GM06990 (cell line): ENCODE data around the gene TUBD1.
"Not testable (repeated sequence)": the region's sequence is repeated elsewhere in the genome, so short reads cannot be mapped to it uniquely, and the experiment has no call there.

Experiments used
- DNase-seq: peaks from one replicate; pipeline ENCODE4 v3.0.0-alpha.2; 2011; ENCODE audit not compliant: insufficient read length; ENCODE audit errors: extremely low read depth
- H3K27me3 ChIP-seq: replicated peaks from 2 replicates; pipeline ENCODE4 v1.6.0; 2011; ENCODE audit warnings: low read length; ENCODE audit not compliant: control insufficient read depth, insufficient read depth
- H3K36me3 ChIP-seq: 2 replicates; pipeline ENCODE4 v1.5.1; 2011; ENCODE audit warnings: low read length; ENCODE audit not compliant: control insufficient read depth, insufficient read depth
- H3K4me3 ChIP-seq: replicated peaks from 2 replicates; pipeline ENCODE4 v1.5.1; 2011; ENCODE audit warnings: low read depth, mild to moderate bottlenecking, control low read depth, low read length
- CTCF ChIP-seq: IDR thresholded peaks from 2 replicates; pipeline ENCODE4 v1.5.1; 2011; ENCODE audit warnings: low read length, control low read depth, mild to moderate bottlenecking, inconsistent platforms; ENCODE audit not compliant: insufficient read depth, poor library complexity, severe bottlenecking

Gene TUBD1

GRCh38 chr17:59878624-59879023 lies 14.1 kb downstream of the TUBD1 start:
- Histone ChIP-seq H3K27me3 (no peaks in the 10 kb centered on the region), H3K36me3 (peaks cover 2% of the 10 kb centered on the region)
- DNase-seq: no peak

DNA sequence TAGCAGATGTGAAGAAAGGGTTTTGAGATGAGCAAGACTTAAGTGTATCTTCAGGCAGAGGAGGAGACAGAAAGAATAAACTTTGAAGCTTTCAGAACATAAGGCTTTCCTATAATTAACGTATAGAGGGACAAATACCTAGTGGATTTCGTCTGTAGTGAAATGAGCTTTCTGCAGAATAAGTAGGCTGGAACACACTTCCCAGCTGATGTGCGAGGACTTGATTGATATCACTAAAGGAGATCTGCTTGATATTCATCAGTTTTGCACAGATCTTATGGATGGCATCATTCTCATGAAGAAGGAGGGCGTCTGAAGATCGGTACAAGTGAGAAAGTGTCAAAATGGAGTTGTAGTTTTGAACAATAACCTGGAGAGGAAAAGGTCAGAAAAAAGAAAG lies 14.8 kb downstream of the TUBD1 start:
- DNase-seq: no peak
- H3K27me3 ChIP-seq: no peaks in the 10 kb centered on the region
- no peak overlapping the region for H3K4me3 ChIP-seq
- peaks cover 2% of the 10 kb centered on the region for H3K36me3 ChIP-seq
- TF ChIP-seq CTCF: no peak

More at GRCh38 chr17:59878624-59879023, 14.1 kb downstream of the TUBD1 start:
- no peak overlapping the region for H3K4me3 ChIP-seq
- no peak for TF ChIP-seq CTCF

GRCh38 chr17:59876107-59876506 lies 16.6 kb downstream of the TUBD1 start:
- H3K27me3 ChIP-seq: no peaks in the 10 kb centered on the region
- no peak overlapping the region for H3K4me3 ChIP-seq
- no peak for DNase-seq
- H3K36me3 ChIP-seq: peaks cover 2% of the 10 kb centered on the region
- no peak for TF ChIP-seq CTCF

- Histone ChIP-seq H3K4me3 (no peak overlapping the region), H3K36me3 (peaks cover 3% of the 10 kb centered on the region), H3K27me3 (no peaks in the 10 kb centered on the region)
- DNase-seq: no peak
- TF ChIP-seq CTCF: no peak
These were observed 18.4 kb downstream of the TUBD1 start for GRCh38 chr17:59874376-59874775.

- not testable (repeated sequence) for H3K4me3 ChIP-seq, H3K36me3 ChIP-seq, H3K27me3 ChIP-seq, DNase-seq
These were observed 19.3 kb downstream of the TUBD1 start for GRCh38 chr17:59873414-59873813.

DNA sequence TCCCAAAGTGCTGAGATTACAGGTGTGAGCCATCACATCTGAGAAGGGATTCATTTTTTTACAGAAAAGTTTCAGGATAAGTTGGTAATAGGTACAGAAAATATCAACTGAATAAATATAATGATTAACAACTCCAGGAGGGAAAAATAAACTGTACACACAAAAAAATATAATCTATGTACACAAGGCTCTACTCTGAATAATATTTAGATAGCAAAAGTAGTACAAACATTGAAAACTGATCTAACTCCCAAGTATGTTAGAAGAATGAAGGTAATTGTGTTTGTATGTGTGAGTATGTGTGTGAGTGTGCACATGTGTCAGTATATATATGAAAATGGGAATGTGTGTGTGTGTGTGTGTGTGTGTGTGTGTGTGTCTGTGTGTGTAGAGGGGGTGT lies 20.4 kb downstream of the TUBD1 start:
- Histone ChIP-seq H3K27me3 (no peaks in the 10 kb centered on the region), H3K4me3 (no peak overlapping the region), H3K36me3 (peaks cover 3% of the 10 kb centered on the region)
- TF ChIP-seq CTCF: no peak
- no peak for DNase-seq
